Endothelial cell of umbilical vein (primary cell): ENCODE results near the gene TMEM11. TPM values are rescaled to one million over a fixed set of nuclear protein-coding genes. Genes with fewer than 3 reads are reported as not detected.

Experiments
- BruUV-seq: library from RNA; stranded (reverse); fragments of 400-500 nt; replicated peaks from 2 replicates; lab custom pipeline; 2021; lab: Mats Ljungman, UMichigan
- CTCF ChIA-PET: fragments of 300-600, 350-600 bp; sonication (Branson Sonifier 250); formaldehyde crosslinking; loops from one replicate; lab custom pipeline; 2021; ENCODE audit warnings: antibody characterized with exemption, inconsistent platforms; lab: Charles Lee
- POLR2A ChIA-PET: fragments of 300-600, 350-600 bp; sonication (Branson Sonifier 250); formaldehyde crosslinking; loops from one replicate; lab custom pipeline; 2021; ENCODE audit warnings: antibody characterized with exemption, inconsistent platforms; lab: Charles Lee
- DNase-seq: peaks from one replicate; pipeline ENCODE4 v3.0.0-alpha.2; 2011; ENCODE audit warnings: low read depth, low spot score
- FAIRE-seq: peaks from 2 replicates; lab custom pipeline; 2011; peaks lifted over from hg19 to GRCh38; lab: Jason Lieb, UNC
- H2AFZ ChIP-seq: 2 replicates; pipeline ENCODE4 v1.6.0; 2012; ENCODE audit warnings: low read depth, low read length, control low read depth, inconsistent platforms
- H3K27ac ChIP-seq: 2 replicates; pipeline ENCODE4 v1.5.1; 2011; ENCODE audit warnings: low read depth, mild to moderate bottlenecking, control low read depth, low read length, moderate library complexity; ENCODE audit not compliant: insufficient read depth
- H3K27me3 ChIP-seq, 2 experiments: 2 replicates each; pipeline versions ENCODE4 v1.6.0 to v1.6.1; 2011; ENCODE audit warnings: low read length in 2 of 2, mixed read lengths in 1 of 2; ENCODE audit not compliant: control insufficient read depth in 2 of 2, insufficient read depth in 2 of 2
- H3K36me3 ChIP-seq, 2 experiments: 2 replicates in 1 of 2; 3 replicates in 1 of 2; pipeline ENCODE4 v1.5.1; 2011; ENCODE audit warnings: low read length in 2 of 2, mild to moderate bottlenecking in 1 of 2, moderate library complexity in 1 of 2; ENCODE audit not compliant: control insufficient read depth in 2 of 2, insufficient read depth in 2 of 2; ENCODE audit errors: extremely low read depth in 1 of 2
- H3K4me1 ChIP-seq: 3 replicates; pipeline ENCODE4 v1.5.1; 2011; ENCODE audit warnings: mild to moderate bottlenecking, low read length; ENCODE audit not compliant: control insufficient read depth, insufficient read depth; ENCODE audit errors: extremely low read depth
- H3K4me2 ChIP-seq: 2 replicates; pipeline ENCODE4 v1.6.1; 2011; ENCODE audit warnings: low read length, control low read depth, mixed read lengths; ENCODE audit not compliant: insufficient read depth
- H3K4me3 ChIP-seq, 3 experiments: fragments of 200-600 bp in 1 of 3; sonication (generic), shearing (Covaris generic) in 1 of 3; replicated peaks in 1 of 3; 2 replicates each; pipeline ENCODE4 v1.5.1; 2011 to 2016; ENCODE audit warnings: control low read depth in 3 of 3, low read length in 3 of 3, mild to moderate bottlenecking in 2 of 3, inconsistent platforms in 1 of 3, low read depth in 1 of 3, moderate library complexity in 1 of 3; ENCODE audit not compliant: insufficient read depth in 1 of 3
- H3K79me2 ChIP-seq: 2 replicates; pipeline ENCODE4 v1.6.0; 2012; ENCODE audit warnings: low read length, inconsistent platforms; ENCODE audit not compliant: control insufficient read depth, insufficient read depth
- H3K9ac ChIP-seq: replicated peaks from 2 replicates; pipeline ENCODE3; 2011; ENCODE audit warnings: low read length, control low read depth; ENCODE audit not compliant: insufficient read depth; ENCODE audit errors: extremely low read depth
- H3K9me1 ChIP-seq: replicated peaks from 3 replicates; pipeline ENCODE4 v1.6.0; 2011; ENCODE audit warnings: mild to moderate bottlenecking, low read length; ENCODE audit not compliant: control insufficient read depth, insufficient read depth; ENCODE audit errors: extremely low read depth
- H3K9me3 ChIP-seq: replicated peaks from 2 replicates; pipeline ENCODE4 v1.5.1; 2012; ENCODE audit warnings: low read length, inconsistent platforms; ENCODE audit not compliant: control insufficient read depth, insufficient read depth
- H4K20me1 ChIP-seq: replicated peaks from 2 replicates; pipeline ENCODE3; 2011; ENCODE audit warnings: mild to moderate bottlenecking, low read length; ENCODE audit not compliant: control insufficient read depth, insufficient read depth; ENCODE audit errors: extremely low read depth
- EZH2 ChIP-seq: IDR thresholded peaks from 2 replicates; pipeline ENCODE4 v1.6.1; 2012; ENCODE audit warnings: borderline replicate concordance, low read depth, mild to moderate bottlenecking, moderate library complexity, low read length, inconsistent platforms; ENCODE audit not compliant: severe bottlenecking
- FOS ChIP-seq: IDR thresholded peaks from 2 replicates; pipeline ENCODE4 v1.6.1; 2011; ENCODE audit warnings: mild to moderate bottlenecking, low read length, moderate library complexity, borderline replicate concordance; ENCODE audit not compliant: insufficient read depth
- GATA2 ChIP-seq: IDR thresholded peaks from 2 replicates; pipeline ENCODE4 v1.7.0; 2011; ENCODE audit warnings: low read depth, mild to moderate bottlenecking, moderate library complexity, mixed read lengths, low read length; ENCODE audit not compliant: insufficient read length, insufficient read depth
- JUN ChIP-seq: IDR thresholded peaks from 2 replicates; pipeline ENCODE4 v1.6.1; 2011; ENCODE audit warnings: borderline replicate concordance, low read depth; ENCODE audit not compliant: insufficient read length, insufficient read depth
- MAX ChIP-seq: IDR thresholded peaks from 2 replicates; pipeline ENCODE4 v1.6.1; 2011; ENCODE audit not compliant: insufficient read depth, insufficient read length
- MYC ChIP-seq: IDR thresholded peaks from one replicate; pipeline ENCODE4 v1.6.1; 2011; ENCODE audit warnings: mild to moderate bottlenecking, low read depth, low read length
- POLR2A ChIP-seq: IDR thresholded peaks from 2 replicates; pipeline ENCODE4 v1.6.1; 2012; ENCODE audit warnings: low read depth, mild to moderate bottlenecking, control low read depth, low read length
- POLR2AphosphoS5 ChIP-seq: IDR thresholded peaks from 2 replicates; pipeline ENCODE4 v1.6.1; 2012; ENCODE audit warnings: low read depth, mild to moderate bottlenecking, control low read depth, low read length, moderate library complexity; ENCODE audit not compliant: insufficient read depth
- dilution Hi-C: fragments of 300-500 bp; cut with MboI; formaldehyde crosslinking; loops from one replicate; pipeline ENCODE4 v1.15.0; 2019; ENCODE audit warnings: low sequenced_read_pairs; ENCODE audit not compliant: extremely low pct_ligation_motif_present
- intact Hi-C: fragments of 100-400 bp; cut with micrococcal nuclease; formaldehyde crosslinking; loops from one replicate; pipeline ENCODE4 v1.10.0; 2022
- polyA plus RNA-seq, 4 experiments: library from polyadenylated mRNA; depleted of rRNA in 3 of 4; stranded (reverse) in 3 of 4; unstranded in 1 of 4; fragments of >200 nt; gene quantifications; 2 replicates each; pipeline versions ENCODE4 v1.2.1 to v1.2.3, GENCODE V29; 2011 to 2012; ENCODE audit warnings: missing spikeins in 1 of 4
- total RNA-seq: library from RNA; stranded (reverse); gene quantifications from 2 replicates; pipeline ENCODE4 v1.2.3, GENCODE V29; 2021
- TF ChIP-seq, protein P1 (sequence below), 2 donors: IDR thresholded peaks; 1 replicate in 1 of 2; 2 replicates in 1 of 2; pipeline ENCODE4 v1.5.1; 2011; ENCODE audit warnings: low read length in 2 of 2, mild to moderate bottlenecking in 2 of 2, moderate library complexity in 2 of 2, control low read depth in 1 of 2, inconsistent platforms in 1 of 2, low read depth in 1 of 2; ENCODE audit not compliant: insufficient read depth in 1 of 2; ENCODE audit errors: extremely low read depth in 1 of 2

Gene TMEM11
- total and polyA plus RNA-seq, 2 donors (not counting 3 experiments of a cell fraction or from before 2014, with no cell fraction given) = 27.4 to 79.9 TPM

- H3K4me1 ChIP-seq = no peaks in the 10 kb centered on the region
- no peak overlapping the region for H3K27ac ChIP-seq
- no peak overlapping the region for H2AFZ ChIP-seq
- H3K9me1 ChIP-seq = no peaks in the 10 kb centered on the region
- H3K9ac ChIP-seq = no peak overlapping the region
- CTCF ChIA-PET = interaction anchor here (2.1 kb wide), 1 partner anchor 117 kb away, joined by 6 read pairs; no protein-coding TSS in a partner anchor
- H4K20me1 ChIP-seq = no peaks in the 10 kb centered on the region
- H3K27me3 ChIP-seq = no peaks in the 10 kb centered on the region
- H3K4me2 ChIP-seq = no peak overlapping the region
- no peak overlapping the region for H3K4me3 ChIP-seq
- intact Hi-C loops = no loop called here
- FAIRE-seq = no peak
- peaks cover 0 to 3% of the 10 kb centered on the region in 2 experiments for H3K36me3 ChIP-seq
- POLR2A ChIA-PET = interaction anchor here (0.7 kb wide), 1 partner anchor 13 kb away, joined by 3 read pairs; no protein-coding TSS in a partner anchor
- no peak for DNase-seq
- no peaks in the 10 kb centered on the region for H3K9me3 ChIP-seq
- dilution Hi-C loops = no loop called here
- TF ChIP-seq MYC = no peak
- no peak for TF ChIP-seq EZH2
- TF ChIP-seq MAX = no peak
- TF ChIP-seq JUN = no peak
- TF ChIP-seq, protein P1, sequence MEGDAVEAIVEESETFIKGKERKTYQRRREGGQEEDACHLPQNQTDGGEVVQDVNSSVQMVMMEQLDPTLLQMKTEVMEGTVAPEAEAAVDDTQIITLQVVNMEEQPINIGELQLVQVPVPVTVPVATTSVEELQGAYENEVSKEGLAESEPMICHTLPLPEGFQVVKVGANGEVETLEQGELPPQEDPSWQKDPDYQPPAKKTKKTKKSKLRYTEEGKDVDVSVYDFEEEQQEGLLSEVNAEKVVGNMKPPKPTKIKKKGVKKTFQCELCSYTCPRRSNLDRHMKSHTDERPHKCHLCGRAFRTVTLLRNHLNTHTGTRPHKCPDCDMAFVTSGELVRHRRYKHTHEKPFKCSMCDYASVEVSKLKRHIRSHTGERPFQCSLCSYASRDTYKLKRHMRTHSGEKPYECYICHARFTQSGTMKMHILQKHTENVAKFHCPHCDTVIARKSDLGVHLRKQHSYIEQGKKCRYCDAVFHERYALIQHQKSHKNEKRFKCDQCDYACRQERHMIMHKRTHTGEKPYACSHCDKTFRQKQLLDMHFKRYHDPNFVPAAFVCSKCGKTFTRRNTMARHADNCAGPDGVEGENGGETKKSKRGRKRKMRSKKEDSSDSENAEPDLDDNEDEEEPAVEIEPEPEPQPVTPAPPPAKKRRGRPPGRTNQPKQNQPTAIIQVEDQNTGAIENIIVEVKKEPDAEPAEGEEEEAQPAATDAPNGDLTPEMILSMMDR (IDR thresholded peaks at IDR 0.05; ENCODE audit: extremely low read depth in 1 of 2, insufficient read depth in 1 of 2, low read depth in 1 of 2, low read length in 2 of 2) = no peak
- TF ChIP-seq POLR2AphosphoS5 = no peak
- TF ChIP-seq FOS = no peak
- no peak for TF ChIP-seq POLR2A
- no peak for TF ChIP-seq GATA2
- BruUV-seq = no TSS peak
- H3K79me2 ChIP-seq = no peaks in the 10 kb centered on the region
These were observed 32.7 kb upstream of the TMEM11 start for GRCh38 chr17:21246698-21247097.
